B cell (primary cell): ENCODE data around the gene OR4D5. TPM values are rescaled to one million over a fixed set of nuclear protein-coding genes. Genes with fewer than 3 reads are reported as not detected.

Source experiments
- ATAC-seq: fragments of 200-7000 bp; cut with Tn5 transposase; one replicate; pipeline ENCODE4 v1.10.0; 2021; ENCODE audit warnings: low read depth, mild to moderate bottlenecking, moderate number of reproducible peaks, moderate library complexity
- CTCF ChIA-PET: fragments of 350-600 bp; sonication (Branson Sonifier 250); formaldehyde crosslinking; loops from one replicate; lab custom pipeline; 2021; ENCODE audit warnings: antibody characterized with exemption, inconsistent platforms; lab: Charles Lee
- POLR2A ChIA-PET: fragments of 350-600 bp; sonication (Branson Sonifier 250); formaldehyde crosslinking; loops from one replicate; lab custom pipeline; 2021; ENCODE audit warnings: antibody characterized with exemption; lab: Charles Lee
- DNase-seq: peaks from one replicate; pipeline ENCODE4 v3.0.0; 2013
- H2AFZ ChIP-seq: 2 replicates; pipeline ENCODE4 v1.6.1; 2012; ENCODE audit warnings: mild to moderate bottlenecking, low read depth, low read length; ENCODE audit not compliant: insufficient read depth, poor library complexity, severe bottlenecking
- H3K27ac ChIP-seq, 2 donors: 1 replicate in 1 of 2; 2 replicates in 1 of 2; pipeline ENCODE4 v1.5.1; 2012 to 2013; ENCODE audit warnings: low read length in 2 of 2, mild to moderate bottlenecking in 2 of 2, moderate library complexity in 1 of 2
- H3K27me3 ChIP-seq, 4 experiments: fragments of 200-600 bp in 1 of 4; sonication (generic) in 1 of 4; replicated peaks in 1 of 4; 1 replicate in 2 of 4; 2 replicates in 2 of 4; pipeline versions ENCODE4 v1.6.1 to v1.7.0; 2013 to 2016; ENCODE audit warnings: low read length in 3 of 4, mild to moderate bottlenecking in 2 of 4, mixed read lengths in 1 of 4, moderate library complexity in 1 of 4; ENCODE audit not compliant: insufficient read depth in 4 of 4, control insufficient read depth in 3 of 4; ENCODE audit errors: control extremely low read depth in 1 of 4
- H3K36me3 ChIP-seq, 2 experiments: replicated peaks in 1 of 2; 1 replicate in 1 of 2; 2 replicates in 1 of 2; pipeline versions ENCODE4 v1.6.1 to v1.7.1; 2013; ENCODE audit warnings: low read length in 1 of 2; ENCODE audit not compliant: insufficient read depth in 2 of 2, control insufficient read depth in 1 of 2; ENCODE audit errors: control extremely low read depth in 1 of 2, extremely low read depth in 1 of 2
- H3K4me1 ChIP-seq, 2 donors: fragments of 200-600 bp in 1 of 2; sonication (generic) in 1 of 2; 1 replicate in 1 of 2; 2 replicates in 1 of 2; pipeline versions ENCODE4 v1.5.1 to v1.6.1; 2013 to 2017; ENCODE audit warnings: low read length in 2 of 2; ENCODE audit not compliant: control insufficient read depth in 2 of 2, insufficient read depth in 2 of 2
- H3K4me2 ChIP-seq: replicated peaks from 2 replicates; pipeline ENCODE3; 2012; ENCODE audit warnings: mild to moderate bottlenecking, low read depth, low read length; ENCODE audit not compliant: poor library complexity, severe bottlenecking
- H3K4me3 ChIP-seq, 5 experiments: fragments of 200-600 bp in 1 of 5; sonication (generic) in 1 of 5; 1 replicate in 3 of 5; 2 replicates in 2 of 5; pipeline versions ENCODE4 v1.5.1 to v1.7.0; 2011 to 2016; ENCODE audit warnings: low read length in 4 of 5, mild to moderate bottlenecking in 4 of 5, low read depth in 2 of 5, control low read depth in 1 of 5, moderate library complexity in 1 of 5; ENCODE audit not compliant: insufficient read depth in 1 of 5; ENCODE audit errors: control extremely low read depth in 1 of 5, extremely low read depth in 1 of 5
- H3K79me2 ChIP-seq: fragments of 200-600 bp; sonication (generic); one replicate; pipeline ENCODE4 v1.6.0; 2016; ENCODE audit warnings: low read length; ENCODE audit not compliant: control insufficient read depth, insufficient read depth
- H3K9ac ChIP-seq: fragments of 200-600 bp; sonication (generic); 2 replicates; pipeline ENCODE4 v1.6.1; 2017; ENCODE audit warnings: mild to moderate bottlenecking, low read length, moderate library complexity
- H3K9me3 ChIP-seq, 3 donors: one replicate each; pipeline versions ENCODE4 v1.6.1 to v1.7.1; 2013; ENCODE audit warnings: low read length in 2 of 3; ENCODE audit not compliant: control insufficient read depth in 2 of 3, insufficient read depth in 1 of 3; ENCODE audit errors: control extremely low read depth in 1 of 3
- H4K20me1 ChIP-seq: 2 replicates; pipeline ENCODE4 v1.6.0; 2012; ENCODE audit warnings: mild to moderate bottlenecking, low read length; ENCODE audit not compliant: insufficient read depth, control insufficient read depth, poor library complexity, severe bottlenecking
- H3K27ac Mint-ChIP-seq: one replicate; pipeline ENCODE4 v1.8.0; 2021; ENCODE audit warnings: mixed read lengths
- H3K27me3 Mint-ChIP-seq: one replicate; pipeline ENCODE4 v1.8.0; 2021; ENCODE audit warnings: mixed read lengths
- H3K4me1 Mint-ChIP-seq: one replicate; pipeline ENCODE4 v1.8.0; 2021; ENCODE audit warnings: mixed read lengths
- H3K4me3 Mint-ChIP-seq: one replicate; pipeline ENCODE4 v1.8.0; 2021; ENCODE audit warnings: mixed read lengths
- H3K9me3 Mint-ChIP-seq: one replicate; pipeline ENCODE4 v1.8.0; 2022; ENCODE audit warnings: mixed read lengths; ENCODE audit not compliant: insufficient read depth
- EZH2 ChIP-seq: IDR thresholded peaks from 2 replicates; pipeline ENCODE4 v1.6.1; 2012; ENCODE audit warnings: borderline replicate concordance, low read depth, mild to moderate bottlenecking, moderate library complexity, low read length; ENCODE audit not compliant: insufficient read depth, poor library complexity, severe bottlenecking
- WGBS: methylation state at CpG from one replicate; pipeline ENCODE4 v1.1.5; 2013; ENCODE audit warnings: missing lambda C conversion rate; ENCODE audit not compliant: insufficient coverage; 5-methylcytosine and 5-hydroxymethylcytosine counted together
- intact Hi-C: fragments of 100-400 bp; cut with micrococcal nuclease; formaldehyde crosslinking; loops from one replicate; pipeline ENCODE4 v1.10.0; 2022
- polyA plus RNA-seq: library from polyadenylated mRNA; depleted of rRNA; stranded (reverse); fragments of >200 nt; gene quantifications from 2 replicates; pipeline ENCODE4 v1.2.3, GENCODE V29; 2012
- total RNA-seq, 2 donors: library from RNA; stranded (reverse); fragments of 120-200 nt in 1 of 2; gene quantifications; 1 replicate in 1 of 2; 2 replicates in 1 of 2; pipeline versions ENCODE4 v1.2.3 to v1.2.4, GENCODE V29; 2013 to 2022
- TF ChIP-seq, protein P1 (sequence below): fragments of 200-600 bp; IDR thresholded peaks from one replicate; pipeline ENCODE4 v1.8.0; 2022; ENCODE audit warnings: antibody characterized with exemption, mild to moderate bottlenecking

Gene OR4D5
- total and polyA plus RNA-seq, 2 donors (not counting 1 experiment from before 2014, with no cell fraction given), result not detected

DNA sequence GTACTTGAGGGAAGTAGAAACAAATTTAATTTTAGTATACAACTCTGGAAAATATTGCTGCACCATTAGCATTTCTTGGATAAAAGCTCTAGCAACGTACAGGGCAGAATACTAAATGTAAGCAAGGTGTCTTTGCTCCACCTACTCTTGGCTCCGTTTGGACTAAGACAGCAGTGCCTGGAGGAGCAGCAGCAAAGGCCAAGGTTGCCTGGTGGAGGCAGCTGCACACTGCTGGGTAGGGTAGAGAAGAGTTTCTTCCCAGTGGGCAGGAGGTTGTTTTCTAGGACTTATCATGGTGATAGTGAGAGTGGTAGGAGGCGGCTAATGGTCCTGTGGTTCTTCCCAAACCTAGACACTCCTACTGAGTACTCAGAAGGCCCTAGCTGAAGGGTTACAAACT, 39.6 kb upstream of the OR4D5 start:
- Mint-ChIP-seq H3K27ac (no peak overlapping the region), H3K27me3 (peaks cover 7% of the 10 kb centered on the region), H3K9me3 (no peaks in the 10 kb centered on the region), H3K4me1 (no peaks in the 10 kb centered on the region), H3K4me3 (no peak overlapping the region)
- Histone ChIP-seq H3K27me3 (no peaks in the 10 kb centered on the region), H3K27ac (no peak overlapping the region), H4K20me1 (no peaks in the 10 kb centered on the region), H3K9ac (no peak overlapping the region), H3K9me3 (no peaks in the 10 kb centered on the region), H3K36me3 (no peaks in the 10 kb centered on the region), H3K4me3 (no peak overlapping the region), H3K79me2 (no peaks in the 10 kb centered on the region), H2AFZ (no peak overlapping the region), H3K4me1 (no peaks in the 10 kb centered on the region), H3K4me2 (no peak overlapping the region)
- TF ChIP-seq EZH2, result no peak
- TF ChIP-seq, protein P1, sequence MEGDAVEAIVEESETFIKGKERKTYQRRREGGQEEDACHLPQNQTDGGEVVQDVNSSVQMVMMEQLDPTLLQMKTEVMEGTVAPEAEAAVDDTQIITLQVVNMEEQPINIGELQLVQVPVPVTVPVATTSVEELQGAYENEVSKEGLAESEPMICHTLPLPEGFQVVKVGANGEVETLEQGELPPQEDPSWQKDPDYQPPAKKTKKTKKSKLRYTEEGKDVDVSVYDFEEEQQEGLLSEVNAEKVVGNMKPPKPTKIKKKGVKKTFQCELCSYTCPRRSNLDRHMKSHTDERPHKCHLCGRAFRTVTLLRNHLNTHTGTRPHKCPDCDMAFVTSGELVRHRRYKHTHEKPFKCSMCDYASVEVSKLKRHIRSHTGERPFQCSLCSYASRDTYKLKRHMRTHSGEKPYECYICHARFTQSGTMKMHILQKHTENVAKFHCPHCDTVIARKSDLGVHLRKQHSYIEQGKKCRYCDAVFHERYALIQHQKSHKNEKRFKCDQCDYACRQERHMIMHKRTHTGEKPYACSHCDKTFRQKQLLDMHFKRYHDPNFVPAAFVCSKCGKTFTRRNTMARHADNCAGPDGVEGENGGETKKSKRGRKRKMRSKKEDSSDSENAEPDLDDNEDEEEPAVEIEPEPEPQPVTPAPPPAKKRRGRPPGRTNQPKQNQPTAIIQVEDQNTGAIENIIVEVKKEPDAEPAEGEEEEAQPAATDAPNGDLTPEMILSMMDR, result no peak
- POLR2A ChIA-PET, result no interaction called here
- WGBS, result 95% methylated on average over 2 of the region's 3 CpGs
- no peak for DNase-seq
- intact Hi-C loops, result no loop called here
- CTCF ChIA-PET, result no interaction called here
- ATAC-seq, result no peak

DNA sequence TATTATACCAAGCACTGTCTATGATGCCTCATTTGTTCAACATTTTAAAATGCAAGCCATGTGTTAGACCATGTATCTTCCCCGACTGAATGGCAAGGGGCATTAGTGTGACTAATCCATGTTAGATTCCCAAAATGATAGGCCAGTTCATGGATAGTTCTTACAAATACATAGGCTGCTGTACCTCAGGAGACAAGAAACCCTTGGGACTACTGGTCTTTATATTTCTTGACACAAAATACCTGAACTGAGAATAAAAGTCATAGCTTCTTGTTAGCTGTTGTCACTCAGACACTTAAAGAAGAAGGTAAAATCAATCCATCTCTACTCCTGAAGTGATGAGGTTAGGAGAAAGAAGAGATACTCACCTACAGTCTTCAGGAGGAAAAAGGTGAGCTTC, 37.5 kb upstream of the OR4D5 start, which contains the start of gene OR8D4:
Gene OR8D4, plus strand, starts transcription at position 301 of the 400 bp plus-strand sequence. CDS start 4,265 bp downstream, outside the sequence.
- H3K4me2 ChIP-seq, result no peak within 1 kb of the TSS
- H3K4me1 ChIP-seq, result no peaks in the 10 kb centered on the region
- intact Hi-C loops, result no loop called here
- CTCF ChIA-PET, result no interaction called here
- no peak within 1 kb of the TSS for H3K9ac ChIP-seq
- no peaks in the 10 kb centered on the region for H3K4me1 Mint-ChIP-seq
- no peak for TF ChIP-seq EZH2
- TF ChIP-seq, protein P1, result no peak
- no CpG with 5 or more reads among the region's 1 CpG for WGBS
- H3K27me3 Mint-ChIP-seq, result peaks cover 4% of the 10 kb centered on the region
- H3K9me3 Mint-ChIP-seq, result no peaks in the 10 kb centered on the region
- no peaks in the 10 kb centered on the region for H3K9me3 ChIP-seq
- POLR2A ChIA-PET, result no interaction called here
- H3K4me3 Mint-ChIP-seq, result no peak within 1 kb of the TSS
- no peak within 1 kb of the TSS for H3K27ac Mint-ChIP-seq
- H2AFZ ChIP-seq, result no peak within 1 kb of the TSS
- ATAC-seq (no peak), DNase-seq (no peak)
- no peaks in the 10 kb centered on the region for H3K27me3 ChIP-seq
- no peaks in the 10 kb centered on the region for H3K79me2 ChIP-seq
- no peaks in the 10 kb centered on the region for H4K20me1 ChIP-seq
- H3K36me3 ChIP-seq, result no peaks in the 10 kb centered on the region
- H3K4me3 ChIP-seq, result no peak within 1 kb of the TSS
- no peak within 1 kb of the TSS for H3K27ac ChIP-seq
